OCI-LY7 (cell line): ENCODE results near the gene CCBE1.

Source experiments
- EZH2phosphoT487 ChIP-seq: fragments of 200-600 bp; sonication (generic); IDR thresholded peaks from 2 replicates; pipeline ENCODE4 v1.6.1; 2018; ENCODE audit warnings: low read depth, borderline replicate concordance, mild to moderate bottlenecking, mixed run types, antibody characterized with exemption, low read length, moderate library complexity, mixed read lengths
- TF ChIP-seq, protein P1 (sequence below): fragments of 200-600 bp; sonication (generic); conservative IDR thresholded peaks from 2 replicates; pipeline ENCODE4 v1.5.1; 2014; ENCODE audit warnings: mild to moderate bottlenecking, antibody characterized with exemption, low read length, moderate library complexity, mixed read lengths

DNA sequence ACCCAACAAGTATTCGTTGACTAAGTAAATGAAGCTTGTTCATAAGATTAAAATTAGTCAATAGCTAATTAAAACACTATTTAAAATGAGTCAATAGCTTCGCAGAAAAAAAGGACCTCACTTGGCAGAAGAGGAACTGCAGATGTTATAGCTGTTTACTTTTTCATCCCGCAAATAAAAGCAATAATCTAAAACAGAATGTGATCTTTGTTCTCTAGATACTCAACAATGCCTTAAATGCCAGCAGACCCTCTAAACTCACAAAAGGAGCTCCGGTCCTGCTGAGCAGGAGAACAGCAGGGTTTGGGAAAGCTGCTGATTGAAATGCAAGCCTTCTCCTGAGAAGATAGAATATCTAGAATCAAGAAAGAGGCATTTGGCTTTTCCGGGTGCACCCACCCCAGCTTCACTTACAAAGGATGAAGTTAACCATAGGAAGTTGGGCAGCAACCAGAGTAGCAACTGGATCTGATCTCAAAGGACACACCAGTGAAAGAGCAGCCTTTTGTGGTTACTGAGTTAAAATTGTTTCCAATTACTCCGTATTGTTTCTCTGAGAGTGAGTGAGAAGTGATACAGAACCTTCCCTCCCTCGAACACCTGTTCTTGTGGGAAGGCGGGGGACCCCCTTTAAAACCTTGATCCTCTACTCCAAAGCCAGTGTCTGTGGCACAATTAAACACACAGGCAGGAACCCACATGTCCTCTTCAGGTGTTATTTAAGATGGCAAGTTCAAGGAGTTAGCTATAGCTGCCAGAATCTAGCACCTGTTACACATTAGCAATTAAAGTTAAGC is 6.8 kb downstream of the CCBE1 start:
- TF ChIP-seq, protein P1, sequence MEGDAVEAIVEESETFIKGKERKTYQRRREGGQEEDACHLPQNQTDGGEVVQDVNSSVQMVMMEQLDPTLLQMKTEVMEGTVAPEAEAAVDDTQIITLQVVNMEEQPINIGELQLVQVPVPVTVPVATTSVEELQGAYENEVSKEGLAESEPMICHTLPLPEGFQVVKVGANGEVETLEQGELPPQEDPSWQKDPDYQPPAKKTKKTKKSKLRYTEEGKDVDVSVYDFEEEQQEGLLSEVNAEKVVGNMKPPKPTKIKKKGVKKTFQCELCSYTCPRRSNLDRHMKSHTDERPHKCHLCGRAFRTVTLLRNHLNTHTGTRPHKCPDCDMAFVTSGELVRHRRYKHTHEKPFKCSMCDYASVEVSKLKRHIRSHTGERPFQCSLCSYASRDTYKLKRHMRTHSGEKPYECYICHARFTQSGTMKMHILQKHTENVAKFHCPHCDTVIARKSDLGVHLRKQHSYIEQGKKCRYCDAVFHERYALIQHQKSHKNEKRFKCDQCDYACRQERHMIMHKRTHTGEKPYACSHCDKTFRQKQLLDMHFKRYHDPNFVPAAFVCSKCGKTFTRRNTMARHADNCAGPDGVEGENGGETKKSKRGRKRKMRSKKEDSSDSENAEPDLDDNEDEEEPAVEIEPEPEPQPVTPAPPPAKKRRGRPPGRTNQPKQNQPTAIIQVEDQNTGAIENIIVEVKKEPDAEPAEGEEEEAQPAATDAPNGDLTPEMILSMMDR = no peak
- TF ChIP-seq EZH2phosphoT487 = no peak
